Colonic mucosa (tissue), 4 donors: Measurements from ENCODE around the gene MED12L. TPM values are rescaled to one million over a fixed set of nuclear protein-coding genes. Genes with fewer than 3 reads are reported as not detected.
A peak's percentile ranks its signal among the peaks of the same experiment; 100 is the strongest.
"Not testable (repeated sequence)": the region's sequence is repeated elsewhere in the genome, so short reads cannot be mapped to it uniquely, and the experiment has no call there.

Experiments
- DNase-seq: peaks from one replicate; pipeline ENCODE4 v3.0.0-alpha.2; 2020
- H3K27ac ChIP-seq: fragments of 200-600 bp; one replicate; pipeline ENCODE4 v1.8.0; 2021
- H3K27me3 ChIP-seq: fragments of 200-600 bp; one replicate; pipeline ENCODE4 v1.8.0; 2021
- H3K36me3 ChIP-seq: fragments of 200-600 bp; one replicate; pipeline ENCODE4 v1.8.0; 2021
- H3K4me1 ChIP-seq: fragments of 200-600 bp; one replicate; pipeline ENCODE4 v1.8.0; 2021; ENCODE audit warnings: mild to moderate bottlenecking
- H3K4me3 ChIP-seq: fragments of 200-600 bp; one replicate; pipeline ENCODE4 v1.8.0; 2021
- H3K9ac ChIP-seq, 2 donors: one replicate each; pipeline ENCODE4 v1.7.0; 2013; ENCODE audit warnings: control low read depth in 2 of 2, low read depth in 2 of 2, low read length in 2 of 2
- H3K9me3 ChIP-seq: fragments of 200-600 bp; one replicate; pipeline ENCODE4 v1.8.0; 2021
- intact Hi-C: fragments of 100-400 bp; cut with DNase I; formaldehyde crosslinking; loops from one replicate; pipeline ENCODE4 v1.14.1; 2022
- total RNA-seq, 2 donors: library from RNA; stranded (reverse); fragmentation: NEBNext Ultra II Directional in 1 of 2; extraction: Animal tissue kit (Norgen Biotek cat#: 25700) in 1 of 2; gene quantifications; one replicate each; pipeline ENCODE4 v1.2.1, GENCODE V29; 2021
- TF ChIP-seq, protein P1 (sequence below): fragments of 200-600 bp; IDR thresholded peaks from one replicate; pipeline ENCODE4 v1.8.0; 2022; ENCODE audit warnings: antibody characterized with exemption, mild to moderate bottlenecking
- donor health status: healthy.
- donor health status: DM: no; HTN: no; CAD: no.
- donor health status: DM: no; HTN: no; CAD: no.

Gene MED12L
- total RNA-seq, 2 donors from 2014 or later, result 0.32 to 1.3 TPM

- H3K9me3 ChIP-seq, result no peaks in the 10 kb centered on the region
- H3K27me3 ChIP-seq, result no peaks in the 10 kb centered on the region
- peak overlapping the region; percentile 34 for H3K27ac ChIP-seq
- H3K4me3 ChIP-seq, result no peak overlapping the region
- TF ChIP-seq, protein P1, sequence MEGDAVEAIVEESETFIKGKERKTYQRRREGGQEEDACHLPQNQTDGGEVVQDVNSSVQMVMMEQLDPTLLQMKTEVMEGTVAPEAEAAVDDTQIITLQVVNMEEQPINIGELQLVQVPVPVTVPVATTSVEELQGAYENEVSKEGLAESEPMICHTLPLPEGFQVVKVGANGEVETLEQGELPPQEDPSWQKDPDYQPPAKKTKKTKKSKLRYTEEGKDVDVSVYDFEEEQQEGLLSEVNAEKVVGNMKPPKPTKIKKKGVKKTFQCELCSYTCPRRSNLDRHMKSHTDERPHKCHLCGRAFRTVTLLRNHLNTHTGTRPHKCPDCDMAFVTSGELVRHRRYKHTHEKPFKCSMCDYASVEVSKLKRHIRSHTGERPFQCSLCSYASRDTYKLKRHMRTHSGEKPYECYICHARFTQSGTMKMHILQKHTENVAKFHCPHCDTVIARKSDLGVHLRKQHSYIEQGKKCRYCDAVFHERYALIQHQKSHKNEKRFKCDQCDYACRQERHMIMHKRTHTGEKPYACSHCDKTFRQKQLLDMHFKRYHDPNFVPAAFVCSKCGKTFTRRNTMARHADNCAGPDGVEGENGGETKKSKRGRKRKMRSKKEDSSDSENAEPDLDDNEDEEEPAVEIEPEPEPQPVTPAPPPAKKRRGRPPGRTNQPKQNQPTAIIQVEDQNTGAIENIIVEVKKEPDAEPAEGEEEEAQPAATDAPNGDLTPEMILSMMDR, result peak; percentile 89
- H3K4me1 ChIP-seq, result no peaks in the 10 kb centered on the region
- no peak overlapping the region for H3K9ac ChIP-seq
- DNase-seq, result peak; percentile 81
- intact Hi-C loops, result loop anchor here (5.0 kb wide), 2 partner anchors 54 to 61 kb away; no protein-coding TSS in a partner anchor
- H3K36me3 ChIP-seq, result no peaks in the 10 kb centered on the region
These were observed 142.6 kb downstream of the MED12L start for GRCh38 chr3:151227807-151228665.

GRCh38 chr3:151228666-151229040, 143.2 kb downstream of the MED12L start:
- TF ChIP-seq, protein P1, result no peak
- no peaks in the 10 kb centered on the region for H3K36me3 ChIP-seq
- intact Hi-C loops, result loop anchor here (5.0 kb wide), 2 partner anchors 54 to 61 kb away; no protein-coding TSS in a partner anchor
- H3K9ac ChIP-seq, result no peak overlapping the region
- H3K27ac ChIP-seq, result peak overlapping the region; percentile 34
- H3K27me3 ChIP-seq, result no peaks in the 10 kb centered on the region
- no peak overlapping the region for H3K4me3 ChIP-seq
- no peaks in the 10 kb centered on the region for H3K9me3 ChIP-seq
- H3K4me1 ChIP-seq, result no peaks in the 10 kb centered on the region
- DNase-seq, result no peak

DNA sequence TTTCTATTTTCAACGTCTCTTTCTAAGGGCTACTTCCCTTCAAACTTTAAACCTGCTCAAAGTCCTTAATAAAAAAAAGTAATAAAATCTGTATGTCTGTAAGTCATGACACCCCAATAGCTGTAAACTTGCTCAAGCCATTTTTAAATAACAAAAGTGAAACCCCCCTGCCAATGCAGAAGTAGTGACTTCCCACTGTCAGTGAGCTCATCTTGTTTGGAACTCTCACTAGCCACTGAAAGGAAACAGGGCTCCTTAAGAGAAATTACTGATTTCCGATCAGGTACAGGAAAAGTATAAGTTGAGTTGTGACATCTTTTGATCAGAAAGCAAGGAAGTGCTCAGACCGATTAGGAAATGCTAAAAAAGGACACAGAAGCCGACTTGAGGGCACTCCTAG, 145.2 kb downstream of the MED12L start:
- Histone ChIP-seq H3K4me1 (no peaks in the 10 kb centered on the region), H3K27me3 (no peaks in the 10 kb centered on the region), H3K27ac (no peak overlapping the region), H3K9me3 (no peaks in the 10 kb centered on the region), H3K9ac (no peak overlapping the region), H3K36me3 (no peaks in the 10 kb centered on the region), H3K4me3 (no peak overlapping the region)
- intact Hi-C loops, result no loop called here
- TF ChIP-seq, protein P1, result no peak
- DNase-seq, result no peak

DNA sequence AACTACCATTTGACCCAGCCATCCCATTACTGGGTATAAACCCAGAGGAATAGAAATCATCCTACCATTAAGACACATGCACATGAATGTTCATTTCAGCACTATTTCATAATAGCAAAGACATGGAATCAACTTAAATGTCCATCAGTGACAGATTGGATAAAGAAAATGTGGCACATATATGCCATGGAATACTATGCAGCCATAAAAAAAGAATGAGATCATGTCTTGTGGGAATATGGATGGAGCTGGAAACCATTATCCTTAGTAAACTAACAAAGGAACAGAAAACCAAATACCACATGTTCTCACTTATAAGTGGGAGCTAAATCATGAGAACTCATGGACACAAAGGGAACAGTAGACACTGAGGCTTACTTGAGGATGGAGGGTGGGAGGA, 146.9 kb downstream of the MED12L start:
- H3K36me3 ChIP-seq, intact Hi-C loops, H3K4me3 ChIP-seq, DNase-seq, H3K4me1 ChIP-seq, H3K27me3 ChIP-seq, H3K9me3 ChIP-seq, H3K9ac ChIP-seq, H3K27ac ChIP-seq: not testable (repeated sequence)

DNA sequence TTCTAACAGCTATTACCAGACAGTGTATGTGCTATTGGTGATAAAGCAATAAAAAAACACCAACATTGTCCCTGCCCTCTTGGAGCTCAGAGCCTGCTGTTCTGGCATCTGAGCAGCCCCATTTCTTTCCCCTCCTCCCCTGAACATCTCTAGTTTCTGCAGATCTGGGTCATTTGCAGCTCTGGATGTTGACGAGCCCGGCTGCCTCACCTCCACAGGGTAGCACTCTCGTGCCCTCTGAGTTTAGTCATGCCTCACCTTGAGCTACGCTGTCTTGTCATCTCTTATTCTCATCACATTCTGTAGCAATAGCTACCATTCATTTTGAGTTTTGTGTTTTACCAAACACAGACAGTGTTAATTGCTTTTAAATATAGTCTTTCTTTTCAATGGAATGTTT, 147.5 kb downstream of the MED12L start:
- DNase-seq, result no peak
- Histone ChIP-seq H3K27ac (no peak overlapping the region), H3K9ac (no peak overlapping the region), H3K9me3 (no peaks in the 10 kb centered on the region), H3K27me3 (no peaks in the 10 kb centered on the region), H3K4me3 (no peak overlapping the region), H3K36me3 (no peaks in the 10 kb centered on the region), H3K4me1 (no peaks in the 10 kb centered on the region)
- intact Hi-C loops, result no loop called here
- TF ChIP-seq, protein P1, result no peak

GRCh38 chr3:151234825-151235224, 149.4 kb downstream of the MED12L start:
- no peak overlapping the region for H3K9ac ChIP-seq
- H3K36me3 ChIP-seq, result no peaks in the 10 kb centered on the region
- no peaks in the 10 kb centered on the region for H3K9me3 ChIP-seq
- TF ChIP-seq, protein P1, result no peak
- intact Hi-C loops, result no loop called here
- H3K4me3 ChIP-seq, result no peak overlapping the region
- H3K27me3 ChIP-seq, result no peaks in the 10 kb centered on the region
- DNase-seq, result no peak
- H3K27ac ChIP-seq, result no peak overlapping the region
- H3K4me1 ChIP-seq, result no peaks in the 10 kb centered on the region
